ENCODE data around the gene ABCB6.

DNA sequence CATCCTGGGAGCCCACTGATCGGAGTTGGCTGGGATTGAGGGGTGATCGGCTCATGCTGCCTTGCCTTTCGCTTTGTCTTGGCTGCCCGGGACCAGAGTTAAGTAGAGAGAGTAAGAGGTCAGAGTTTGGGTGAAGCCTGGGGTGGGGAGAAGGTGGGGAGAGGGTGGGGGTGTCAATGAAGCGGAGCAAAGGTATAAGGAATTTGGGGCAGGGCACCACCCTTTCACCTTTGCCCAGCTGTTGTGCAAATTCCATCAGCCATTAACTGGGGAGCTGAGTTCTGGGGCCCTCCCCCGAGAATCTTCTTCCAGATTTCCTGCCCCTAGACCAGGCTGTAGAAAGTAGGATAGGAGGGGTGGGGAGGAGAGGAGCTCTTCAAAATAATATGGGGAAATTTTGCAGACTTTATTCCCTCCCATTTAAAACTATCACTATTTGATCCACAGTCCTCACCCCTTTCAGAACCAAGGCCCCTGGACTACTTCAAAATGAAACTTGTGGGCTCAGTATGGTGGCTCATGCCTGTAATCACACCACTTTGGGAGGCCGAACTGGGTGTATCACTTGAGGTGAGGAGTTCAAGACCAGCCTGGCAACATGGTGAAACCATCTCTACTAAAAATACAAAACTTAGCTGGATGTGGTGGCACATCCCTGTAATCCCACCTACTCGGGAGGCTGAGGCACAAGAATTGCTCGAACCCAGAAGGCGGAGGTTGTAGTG, 48.7 kb downstream of the ABCB6 start, which contains the start of gene SLC23A3:
- TF ChIP-seq, protein P1, sequence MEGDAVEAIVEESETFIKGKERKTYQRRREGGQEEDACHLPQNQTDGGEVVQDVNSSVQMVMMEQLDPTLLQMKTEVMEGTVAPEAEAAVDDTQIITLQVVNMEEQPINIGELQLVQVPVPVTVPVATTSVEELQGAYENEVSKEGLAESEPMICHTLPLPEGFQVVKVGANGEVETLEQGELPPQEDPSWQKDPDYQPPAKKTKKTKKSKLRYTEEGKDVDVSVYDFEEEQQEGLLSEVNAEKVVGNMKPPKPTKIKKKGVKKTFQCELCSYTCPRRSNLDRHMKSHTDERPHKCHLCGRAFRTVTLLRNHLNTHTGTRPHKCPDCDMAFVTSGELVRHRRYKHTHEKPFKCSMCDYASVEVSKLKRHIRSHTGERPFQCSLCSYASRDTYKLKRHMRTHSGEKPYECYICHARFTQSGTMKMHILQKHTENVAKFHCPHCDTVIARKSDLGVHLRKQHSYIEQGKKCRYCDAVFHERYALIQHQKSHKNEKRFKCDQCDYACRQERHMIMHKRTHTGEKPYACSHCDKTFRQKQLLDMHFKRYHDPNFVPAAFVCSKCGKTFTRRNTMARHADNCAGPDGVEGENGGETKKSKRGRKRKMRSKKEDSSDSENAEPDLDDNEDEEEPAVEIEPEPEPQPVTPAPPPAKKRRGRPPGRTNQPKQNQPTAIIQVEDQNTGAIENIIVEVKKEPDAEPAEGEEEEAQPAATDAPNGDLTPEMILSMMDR (IDR thresholded peaks at IDR 0.05 in 8 of 11, conservative IDR thresholded peaks at IDR 0.05 in 3 of 11), result no peak
- TF ChIP-seq POLR2A (IDR thresholded peaks at IDR 0.05), result no peak
